OCI-LY3 (cell line): Measurements from ENCODE around the gene USP30.

Experiments
- H2AFZ ChIP-seq: fragments of 200-600, 300-600 bp; shearing (Covaris generic); 2 replicates; pipeline ENCODE4 v1.6.0; 2014; ENCODE audit warnings: antibody characterized with exemption, low read depth, low read length
- H3K27ac ChIP-seq: fragments of 200-600, 300-600 bp; sonication (generic); 2 replicates; pipeline ENCODE4 v1.5.1; 2014; ENCODE audit warnings: mild to moderate bottlenecking, low read length, moderate library complexity, mixed read lengths
- H3K27me3 ChIP-seq: fragments of 200-600, 300-600 bp; sonication (generic); 2 replicates; pipeline ENCODE4 v1.6.1; 2014; ENCODE audit warnings: low read depth, low read length, mixed read lengths
- H3K36me3 ChIP-seq: fragments of 200-600, 300-600 bp; sonication (generic); replicated peaks from 2 replicates; pipeline ENCODE3; 2014; ENCODE audit warnings: low read depth, low read length, mixed read lengths
- H3K4me1 ChIP-seq: fragments of 300-600, 200-600 bp; sonication (generic); 2 replicates; pipeline ENCODE4 v1.6.1; 2014; ENCODE audit warnings: low read length, mixed read lengths
- H3K4me2 ChIP-seq: fragments of 200-600, 300-600 bp; sonication (generic); 2 replicates; pipeline ENCODE4 v1.6.1; 2014; ENCODE audit warnings: low read length, mixed read lengths
- H3K4me3 ChIP-seq: fragments of 300-600, 200-600 bp; sonication (generic); 2 replicates; pipeline ENCODE4 v1.5.1; 2014; ENCODE audit warnings: antibody characterized with exemption, mild to moderate bottlenecking, low read length, moderate library complexity
- H3K79me2 ChIP-seq: fragments of 300-600, 200-600 bp; shearing (Covaris generic); 2 replicates; pipeline ENCODE4 v1.6.1; 2014; ENCODE audit warnings: mild to moderate bottlenecking, low read length, mixed read lengths
- H3K9ac ChIP-seq: fragments of 300-600, 200-600 bp; shearing (Covaris generic); 2 replicates; pipeline ENCODE4 v1.6.0; 2014; ENCODE audit warnings: mild to moderate bottlenecking, low read length, moderate library complexity
- H3K9me3 ChIP-seq: fragments of 200-600, 300-600 bp; shearing (Covaris generic); 2 replicates; pipeline ENCODE4 v1.6.1; 2014; ENCODE audit warnings: low read length, mixed read lengths; ENCODE audit not compliant: insufficient read depth
- H4K20me1 ChIP-seq: fragments of 200-600, 300-600 bp; sonication (generic); 2 replicates; pipeline ENCODE4 v1.6.1; 2016; ENCODE audit warnings: low read length, mixed read lengths; ENCODE audit not compliant: insufficient read depth
- EZH2phosphoT487 ChIP-seq: fragments of 200-600 bp; shearing (Covaris generic); IDR thresholded peaks from 2 replicates; pipeline ENCODE4 v1.6.1; 2018; ENCODE audit warnings: antibody characterized with exemption, mixed run types, low read depth
- TF ChIP-seq, protein P1 (sequence below): fragments of 200-600, 300-600 bp; sonication (generic); IDR thresholded peaks from 2 replicates; pipeline ENCODE4 v1.5.1; 2014; ENCODE audit warnings: antibody characterized with exemption, low read length, low read depth

The USP30 gene

DNA sequence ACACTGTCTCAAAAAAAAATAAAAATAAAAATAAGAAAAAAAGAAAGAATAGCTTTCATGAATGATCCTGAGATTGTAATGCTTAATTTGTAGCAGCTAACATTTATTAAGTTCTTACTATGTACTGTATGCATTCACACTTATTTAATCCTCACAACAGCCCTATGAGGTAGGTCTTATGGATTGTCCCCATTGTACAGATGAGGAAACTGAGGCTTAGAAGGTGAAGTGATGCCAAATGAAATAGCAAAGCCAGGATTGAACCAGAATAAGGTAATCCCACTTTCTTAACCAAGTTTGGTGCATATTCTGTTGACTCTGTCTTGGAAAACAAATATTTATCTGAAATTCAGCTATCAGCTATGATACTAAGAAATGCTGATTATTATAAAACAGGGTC is 2.1 kb downstream of the USP30 start:
- TF ChIP-seq, protein P1, sequence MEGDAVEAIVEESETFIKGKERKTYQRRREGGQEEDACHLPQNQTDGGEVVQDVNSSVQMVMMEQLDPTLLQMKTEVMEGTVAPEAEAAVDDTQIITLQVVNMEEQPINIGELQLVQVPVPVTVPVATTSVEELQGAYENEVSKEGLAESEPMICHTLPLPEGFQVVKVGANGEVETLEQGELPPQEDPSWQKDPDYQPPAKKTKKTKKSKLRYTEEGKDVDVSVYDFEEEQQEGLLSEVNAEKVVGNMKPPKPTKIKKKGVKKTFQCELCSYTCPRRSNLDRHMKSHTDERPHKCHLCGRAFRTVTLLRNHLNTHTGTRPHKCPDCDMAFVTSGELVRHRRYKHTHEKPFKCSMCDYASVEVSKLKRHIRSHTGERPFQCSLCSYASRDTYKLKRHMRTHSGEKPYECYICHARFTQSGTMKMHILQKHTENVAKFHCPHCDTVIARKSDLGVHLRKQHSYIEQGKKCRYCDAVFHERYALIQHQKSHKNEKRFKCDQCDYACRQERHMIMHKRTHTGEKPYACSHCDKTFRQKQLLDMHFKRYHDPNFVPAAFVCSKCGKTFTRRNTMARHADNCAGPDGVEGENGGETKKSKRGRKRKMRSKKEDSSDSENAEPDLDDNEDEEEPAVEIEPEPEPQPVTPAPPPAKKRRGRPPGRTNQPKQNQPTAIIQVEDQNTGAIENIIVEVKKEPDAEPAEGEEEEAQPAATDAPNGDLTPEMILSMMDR: no peak
- TF ChIP-seq EZH2phosphoT487: no peak
- no peaks in the 10 kb centered on the region for H4K20me1 ChIP-seq
- no peak overlapping the region for H2AFZ ChIP-seq
- H3K4me1 ChIP-seq: peaks cover 4% of the 10 kb centered on the region; the same call in 1 of the 2 replicates
- H3K27me3 ChIP-seq: no peaks in the 10 kb centered on the region
- H3K4me2 ChIP-seq: peak overlapping the region; percentile 95
- H3K27ac ChIP-seq: no peak overlapping the region
- peaks cover 12% of the 10 kb centered on the region; the same call in 1 of the 2 replicates for H3K79me2 ChIP-seq
- H3K36me3 ChIP-seq: no peaks in the 10 kb centered on the region
- H3K9ac ChIP-seq: no peak overlapping the region
- H3K9me3 ChIP-seq: no peaks in the 10 kb centered on the region
- H3K4me3 ChIP-seq: no peak overlapping the region

DNA sequence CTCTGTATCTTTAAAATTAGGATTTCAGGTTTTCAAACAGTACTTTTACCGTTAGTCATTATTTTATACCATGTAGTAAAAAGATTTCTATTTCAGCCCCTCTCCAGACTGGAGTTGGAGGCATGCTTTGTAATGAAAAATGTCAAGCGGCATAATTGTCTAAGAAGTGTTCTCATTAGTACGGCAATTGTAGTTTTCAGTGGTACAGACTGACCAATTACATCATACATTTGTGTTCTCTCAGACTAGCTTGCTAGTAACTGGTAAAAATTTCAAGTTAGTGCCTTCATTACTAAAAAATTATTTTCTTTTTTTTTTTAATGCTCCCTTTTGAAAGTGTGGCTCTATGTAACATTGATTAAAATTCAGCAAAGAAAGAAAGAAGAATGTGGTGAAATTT is 4.5 kb downstream of the USP30 start:
- no peak for TF ChIP-seq EZH2phosphoT487
- no peaks in the 10 kb centered on the region for H3K36me3 ChIP-seq
- no peak overlapping the region for H3K27ac ChIP-seq
- no peaks in the 10 kb centered on the region for H3K9me3 ChIP-seq
- no peaks in the 10 kb centered on the region for H4K20me1 ChIP-seq
- H3K4me3 ChIP-seq: no peak overlapping the region
- H3K79me2 ChIP-seq: peaks cover 12% of the 10 kb centered on the region; the same call in 1 of the 2 replicates
- peaks cover 2% of the 10 kb centered on the region; the same call in 1 of the 2 replicates for H3K4me1 ChIP-seq
- no peaks in the 10 kb centered on the region for H3K27me3 ChIP-seq
- H3K4me2 ChIP-seq: no peak overlapping the region
- H3K9ac ChIP-seq: no peak overlapping the region
- H2AFZ ChIP-seq: no peak overlapping the region

DNA sequence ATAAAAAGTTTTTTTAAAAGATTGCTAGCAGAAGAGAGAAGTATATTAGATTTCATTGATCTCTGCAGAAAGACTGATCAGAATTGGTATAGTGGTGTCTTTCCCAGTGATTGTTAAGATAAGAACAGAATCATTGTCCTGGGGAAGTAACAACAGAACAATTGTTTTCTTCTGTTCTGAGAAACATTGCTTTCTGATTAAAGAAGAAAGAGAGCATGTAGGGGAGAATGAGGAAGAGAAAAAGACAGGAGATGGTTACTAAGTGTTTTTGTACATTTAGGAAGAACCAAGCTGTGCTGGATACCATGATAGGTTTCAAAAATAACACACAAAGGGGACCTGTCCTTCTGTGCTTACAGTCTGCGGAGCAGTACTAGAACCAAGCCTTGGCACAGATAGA is 5.0 kb downstream of the USP30 start:
- Histone ChIP-seq H3K36me3 (no peaks in the 10 kb centered on the region), H3K79me2 (peaks cover 12% of the 10 kb centered on the region; the same call in 1 of the 2 replicates), H4K20me1 (no peaks in the 10 kb centered on the region), H3K9me3 (no peaks in the 10 kb centered on the region), H3K27me3 (no peaks in the 10 kb centered on the region), H3K4me2 (no peak overlapping the region), H2AFZ (no peak overlapping the region), H3K9ac (no peak overlapping the region), H3K4me3 (no peak overlapping the region), H3K27ac (no peak overlapping the region), H3K4me1 (no peaks in the 10 kb centered on the region)
- TF ChIP-seq EZH2phosphoT487: no peak
- TF ChIP-seq, protein P1: no peak

DNA sequence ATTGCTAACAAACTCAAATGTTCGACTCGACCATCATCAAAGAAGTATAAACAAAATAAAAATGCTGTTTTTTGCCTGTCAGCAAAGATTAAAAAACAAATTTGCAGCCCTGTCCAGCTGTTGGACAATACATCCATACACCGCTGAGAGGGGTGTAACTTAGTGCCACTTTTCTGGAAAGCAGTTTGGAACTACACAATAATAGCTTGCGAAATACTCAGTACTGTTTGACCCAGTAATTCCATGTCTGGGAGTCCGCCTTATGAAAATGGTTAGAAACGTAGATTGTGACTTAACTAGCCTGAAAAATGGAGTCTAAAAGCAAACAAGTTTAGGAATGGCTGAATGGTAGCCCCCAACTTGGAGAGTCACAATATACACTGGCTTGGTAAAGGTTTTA is 6.4 kb downstream of the USP30 start:
- Histone ChIP-seq H3K4me3 (no peak overlapping the region), H3K27me3 (no peaks in the 10 kb centered on the region), H3K36me3 (peaks cover 4% of the 10 kb centered on the region), H3K27ac (no peak overlapping the region), H4K20me1 (no peaks in the 10 kb centered on the region), H3K79me2 (0 out of 2 replicates have a peak, but pooled peaks cover 2% of the 10 kb centered on the region), H3K4me1 (no peaks in the 10 kb centered on the region), H3K9ac (no peak overlapping the region), H3K9me3 (no peaks in the 10 kb centered on the region), H3K4me2 (no peak overlapping the region), H2AFZ (no peak overlapping the region)
- TF ChIP-seq, protein P1: no peak
- no peak for TF ChIP-seq EZH2phosphoT487
